Nucleus accumbens (tissue), 56 donors: ENCODE results near the gene CPTP.

Experiments
- DNase-seq, 56 donors: peaks; one replicate each; lab custom pipeline; 2025; lab: John Stamatoyannopoulos, UW

Gene CPTP

DNA sequence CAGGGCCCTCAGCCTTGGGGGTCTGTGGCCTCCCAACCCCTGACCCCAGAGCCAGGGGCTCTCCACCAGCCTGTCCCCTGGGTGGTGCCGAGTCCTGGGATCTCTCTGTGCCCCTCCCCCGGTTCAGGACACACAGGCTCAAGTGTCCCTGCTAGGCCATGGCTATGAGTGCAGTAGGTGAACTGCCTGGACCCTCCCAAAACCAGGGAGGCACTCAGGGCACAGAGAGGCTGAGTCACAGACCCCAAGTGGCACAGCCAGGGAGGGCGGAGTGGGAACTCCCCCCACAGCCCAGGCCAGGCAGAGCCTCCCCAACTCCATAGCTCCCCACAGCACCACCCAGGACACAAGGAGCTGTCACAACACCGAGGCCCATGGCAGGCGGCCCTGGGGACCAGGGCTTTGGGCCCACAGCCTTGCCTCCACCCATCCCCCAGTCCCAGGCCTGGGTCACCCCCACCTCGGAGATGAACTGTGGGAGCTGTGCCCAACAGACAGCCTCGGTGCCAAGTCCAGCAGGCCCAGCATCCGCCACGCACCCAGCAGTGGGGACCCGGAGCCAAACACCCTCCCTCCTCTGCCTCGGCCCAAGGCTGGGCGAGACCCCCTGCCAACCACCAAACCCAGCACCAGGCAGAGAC lies 21.4 kb downstream of the CPTP start:
- DNase-seq: peak in 12 of 56 donors; percentile 4 to 44 (median 24)

DNA sequence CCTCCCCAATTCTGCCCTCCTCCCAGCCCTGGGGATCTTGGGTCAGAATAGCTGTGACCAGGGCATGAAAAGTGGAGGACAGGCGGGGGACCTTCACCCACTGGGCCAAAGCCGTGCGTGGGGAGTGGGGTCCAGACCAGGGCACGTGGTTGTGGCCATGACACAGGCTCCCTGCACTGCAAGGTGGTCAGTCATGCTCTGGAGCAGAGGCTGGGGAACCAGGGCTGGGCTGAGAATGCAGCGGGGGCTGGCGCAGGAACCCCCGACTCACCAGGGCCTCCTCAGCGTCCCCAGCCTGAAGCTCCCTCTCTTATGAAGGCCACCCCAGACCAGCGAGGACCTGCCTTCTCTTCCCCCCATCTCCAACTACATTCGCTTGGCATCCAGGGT lies 21.9 kb downstream of the CPTP start:
- no peak for DNase-seq

DNA sequence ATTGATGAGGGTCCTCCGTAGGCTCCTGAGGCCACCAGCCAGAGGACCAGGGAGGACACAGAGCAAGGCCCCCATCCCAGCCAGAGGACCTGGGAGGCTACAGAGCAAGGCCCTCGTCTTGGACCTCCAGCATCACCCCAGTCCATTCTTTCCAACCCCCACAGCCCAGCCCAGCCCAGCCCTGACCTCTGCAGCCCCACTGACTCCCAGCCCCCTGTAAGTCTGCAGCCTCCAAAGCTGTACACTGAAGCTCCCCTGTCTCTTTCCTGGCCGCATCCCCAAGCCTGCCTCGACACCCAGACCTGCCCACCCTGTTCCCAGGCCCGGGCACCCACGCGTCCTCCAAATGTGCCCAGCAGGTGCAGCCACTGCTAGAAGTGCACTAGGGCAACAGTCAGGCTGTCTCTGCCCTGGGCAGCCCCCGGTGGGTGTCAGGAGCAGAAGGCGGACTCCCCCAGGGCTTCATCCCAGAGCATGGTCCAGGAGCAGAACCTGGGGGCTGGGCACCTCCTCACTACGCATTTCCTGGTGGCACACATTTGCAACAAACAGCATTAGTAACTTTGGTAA lies 22.5 kb downstream of the CPTP start:
- no peak for DNase-seq

DNA sequence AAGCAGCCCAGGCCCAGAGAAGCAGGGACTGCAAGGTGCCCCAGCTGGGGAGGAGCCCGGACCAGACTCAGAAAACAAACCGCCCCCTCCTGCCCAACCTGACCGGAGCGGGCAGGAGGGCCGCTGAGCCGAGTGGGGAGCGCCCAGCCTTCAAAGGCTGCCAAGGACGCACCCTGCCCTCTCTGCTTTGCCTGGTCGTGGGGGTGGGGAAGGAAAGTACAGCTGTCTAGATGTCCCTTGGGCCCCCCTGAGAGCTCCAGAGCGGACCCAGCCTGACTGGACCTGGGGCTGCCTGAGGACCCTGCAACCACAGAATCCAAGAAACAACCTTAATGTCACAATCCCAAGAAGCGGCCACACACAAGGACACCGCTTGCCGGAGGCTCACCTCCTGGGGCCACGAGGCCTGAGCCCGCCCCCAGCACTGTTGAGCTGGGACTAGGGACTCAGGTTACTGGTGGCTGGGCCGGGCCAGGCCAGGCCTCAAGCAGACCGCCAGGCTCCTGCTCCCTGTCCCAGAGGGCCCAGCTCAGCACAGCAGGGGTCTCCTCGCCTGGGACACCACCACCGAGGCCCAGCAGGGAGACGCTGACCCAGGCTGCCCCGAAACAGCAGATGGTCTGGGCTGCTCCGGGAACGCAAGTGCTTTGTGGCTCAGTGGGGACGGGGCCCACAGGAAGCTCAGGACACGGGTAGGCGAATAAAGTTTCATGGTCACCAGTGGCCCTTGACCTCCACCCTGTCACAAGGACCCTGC lies 23.2 kb downstream of the CPTP start:
- DNase-seq: no peak

DNA sequence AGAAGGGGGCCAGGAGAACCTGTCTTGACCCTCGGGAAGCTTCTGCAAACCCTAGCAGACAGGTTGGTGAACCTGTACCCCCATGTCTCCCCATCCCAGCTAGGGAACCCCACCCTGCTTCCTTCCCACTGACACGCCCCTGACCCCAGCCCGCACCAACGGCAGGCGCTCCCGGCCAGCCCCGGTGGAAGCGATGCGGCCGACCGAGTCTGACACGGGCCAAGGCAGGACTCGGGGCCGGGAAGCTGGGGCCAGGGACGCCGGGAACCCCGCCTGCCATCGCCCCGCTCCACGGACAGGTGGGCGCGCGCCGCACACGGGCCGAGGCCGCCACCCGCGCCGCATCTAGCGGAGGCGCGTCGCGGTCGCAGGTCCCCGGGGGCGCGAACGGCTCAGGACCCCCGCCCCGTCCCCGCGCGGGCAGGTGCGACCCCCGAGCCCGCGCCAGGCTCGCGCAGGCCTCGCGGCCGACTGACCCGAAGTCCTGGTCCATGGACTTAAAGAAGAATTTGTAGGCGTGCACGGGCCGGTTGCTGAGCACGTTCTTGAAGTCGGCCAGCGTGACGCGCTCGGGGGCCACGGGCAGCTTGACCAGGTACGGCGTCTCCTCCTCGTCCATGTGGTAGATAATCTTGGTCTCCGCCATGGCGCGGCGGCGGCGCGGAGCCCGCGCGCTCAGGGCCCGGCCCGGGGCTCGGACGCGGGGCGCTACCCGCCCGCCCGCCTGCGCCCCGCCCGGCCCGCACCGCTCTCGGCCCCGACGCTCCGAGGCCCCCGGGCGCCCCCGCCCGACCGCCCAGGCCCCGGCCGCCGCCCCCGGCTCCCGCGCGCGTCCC lies 24.0 kb downstream of the CPTP start:
- DNase-seq: peak in 5 of 56 donors; percentile 40 to 57 (median 49)

DNA sequence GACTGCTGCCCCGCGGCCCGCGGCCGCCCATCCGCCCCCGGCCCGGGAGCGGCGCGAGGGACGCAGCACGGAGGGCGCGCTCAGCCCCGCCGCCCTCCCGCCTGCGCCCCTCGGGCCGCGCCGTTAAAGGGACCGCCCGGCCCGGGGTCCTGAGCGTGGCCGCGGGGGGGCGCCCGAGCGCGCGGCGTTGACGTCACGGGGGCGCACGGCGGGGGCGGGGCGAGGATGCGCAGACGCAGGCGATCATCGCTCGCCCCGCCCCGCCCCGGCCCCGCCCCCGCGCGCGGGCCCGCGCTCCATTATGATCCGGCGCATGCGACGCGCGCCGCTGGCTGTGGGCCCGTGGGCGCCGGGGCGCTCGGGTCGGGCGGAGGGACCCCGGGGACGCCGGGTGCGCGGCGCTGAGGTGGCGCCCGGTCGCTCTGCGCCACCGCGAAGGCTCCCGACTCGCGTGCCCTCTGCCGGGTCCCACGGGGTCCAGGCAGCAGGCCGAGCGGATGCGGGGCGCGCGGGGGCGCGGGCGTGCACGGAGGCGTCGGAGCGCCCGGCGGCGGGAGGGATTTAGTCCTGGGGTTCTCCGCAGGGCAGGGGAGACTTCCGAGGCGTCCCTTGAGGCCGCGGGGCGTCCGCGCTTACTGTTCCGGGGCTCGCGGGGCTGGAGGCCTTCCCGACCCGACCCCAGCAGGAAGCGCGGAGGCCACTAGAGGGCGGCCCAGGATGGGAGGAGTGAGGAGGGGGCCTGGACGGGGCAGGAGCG lies 24.8 kb downstream of the CPTP start, which contains the start of gene DVL1:
Gene DVL1 (minus strand): TSS at position 163 of the 757 bp plus-strand sequence. CDS start 353 bp downstream, outside the sequence.
- DNase-seq: peak in 41 of 56 donors; percentile 33 to 81 (median 60)

DNA sequence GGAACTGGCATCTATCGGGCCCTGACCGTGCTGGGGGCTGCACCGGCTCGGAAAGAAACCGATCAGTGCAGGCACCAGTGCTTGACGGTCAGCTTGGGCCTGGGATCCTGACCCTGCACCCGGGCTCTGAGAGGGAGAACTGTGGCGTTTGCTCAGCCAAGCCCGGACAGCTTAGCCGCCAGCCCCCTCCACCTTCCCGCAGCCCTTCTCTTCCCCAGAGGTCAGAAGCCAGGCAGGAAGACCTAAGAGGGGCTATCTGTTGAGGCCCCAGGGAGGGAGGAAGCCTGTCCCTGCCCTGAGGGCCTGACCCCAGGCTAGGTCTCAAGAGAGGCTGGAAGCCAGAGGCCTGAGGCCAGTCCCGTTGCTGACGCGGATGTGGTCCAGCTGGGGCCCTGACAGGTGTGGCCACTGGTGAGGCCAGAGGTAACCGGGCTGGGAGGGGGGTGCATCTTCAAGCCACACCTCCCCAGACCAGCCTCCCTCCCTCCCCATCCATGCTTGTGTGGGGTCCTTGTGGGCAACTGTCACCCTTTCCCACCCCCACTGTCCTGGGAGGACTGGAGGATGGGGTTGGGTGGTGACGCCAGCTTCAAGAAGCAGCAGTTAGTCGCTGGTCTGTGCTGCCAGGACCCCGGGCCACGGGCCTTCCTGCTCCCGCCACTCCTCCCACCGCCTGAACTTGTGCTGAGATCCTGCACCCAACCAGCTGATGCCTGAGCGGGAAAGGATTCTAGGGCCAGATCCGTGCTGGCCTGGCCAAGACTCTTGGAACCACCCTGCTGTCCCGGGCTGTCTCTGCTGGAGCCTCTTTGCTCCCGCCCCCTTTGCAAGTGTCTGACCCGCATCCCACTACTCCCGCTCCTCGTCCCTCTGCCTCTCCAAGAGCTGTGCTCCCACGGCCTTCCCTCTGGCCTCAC lies 27.2 kb downstream of the CPTP start:
- no peak for DNase-seq

DNA sequence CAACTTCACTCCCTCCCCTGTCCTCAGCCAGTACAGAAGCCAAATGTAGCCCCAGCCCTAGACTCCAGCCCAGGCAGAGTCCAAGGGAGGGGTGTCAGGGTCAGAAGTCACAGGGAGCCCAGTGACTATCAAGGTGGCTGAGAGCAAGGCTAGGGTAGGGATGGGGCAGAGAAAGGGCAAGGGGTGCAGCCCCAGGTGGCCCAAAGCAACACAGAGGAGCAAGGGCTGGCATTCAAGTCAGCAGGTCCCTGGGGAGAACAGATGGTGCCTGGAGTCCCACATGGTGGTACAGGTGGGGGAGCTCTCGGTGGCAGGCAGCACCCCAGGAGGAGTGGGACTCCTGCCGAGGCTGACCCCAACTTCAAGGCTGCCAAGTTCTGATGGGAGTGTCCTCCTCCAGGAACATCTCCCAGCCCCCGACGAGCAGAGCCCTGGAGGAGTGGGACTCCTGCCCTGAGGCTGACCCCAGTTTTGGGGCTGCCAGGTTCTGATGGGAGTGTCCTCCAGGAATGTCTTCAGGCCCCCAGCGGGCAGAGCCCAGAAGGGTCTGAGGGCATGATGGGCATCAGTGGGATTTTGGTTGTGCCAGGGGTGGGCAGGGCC lies 28.3 kb downstream of the CPTP start:
- DNase-seq: no peak

DNA sequence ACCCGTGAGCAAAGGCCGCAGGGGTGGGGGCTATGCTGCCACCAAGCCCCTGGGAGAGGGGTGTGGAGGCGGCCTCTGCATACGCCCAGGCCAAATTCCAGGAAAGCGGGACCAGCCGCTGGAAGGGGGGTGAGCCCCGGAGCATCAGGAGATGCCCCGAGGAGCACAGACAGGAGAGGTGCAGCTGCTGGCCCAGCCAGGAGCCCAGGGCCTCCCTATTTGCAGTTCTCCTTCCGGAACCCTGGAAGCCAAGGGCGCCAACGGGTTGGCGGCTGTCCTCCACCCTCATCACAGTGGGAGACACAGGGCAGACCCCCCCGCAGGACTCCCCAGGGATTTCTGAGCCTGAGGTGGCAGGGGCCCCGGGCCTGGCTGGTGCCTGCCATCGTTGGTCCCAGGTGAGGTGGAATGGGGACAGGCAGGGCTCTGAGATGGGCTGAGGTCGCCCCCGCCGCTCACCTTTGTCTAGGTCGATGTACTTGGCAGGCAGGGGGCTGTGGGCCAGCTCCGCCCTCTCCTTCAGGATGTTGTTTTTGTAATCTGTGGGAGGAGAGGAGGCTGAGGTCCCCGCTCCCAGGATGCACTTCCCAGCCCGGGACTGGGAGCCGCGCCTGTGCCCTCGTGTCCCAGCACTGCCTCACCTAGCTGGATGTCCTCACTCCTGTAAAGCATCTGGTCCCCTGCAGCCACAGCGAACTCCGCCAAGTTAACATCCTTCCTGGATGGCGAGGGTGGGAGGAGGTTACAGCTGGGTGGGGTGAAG lies 29.0 kb downstream of the CPTP start:
- DNase-seq: no peak

DNA sequence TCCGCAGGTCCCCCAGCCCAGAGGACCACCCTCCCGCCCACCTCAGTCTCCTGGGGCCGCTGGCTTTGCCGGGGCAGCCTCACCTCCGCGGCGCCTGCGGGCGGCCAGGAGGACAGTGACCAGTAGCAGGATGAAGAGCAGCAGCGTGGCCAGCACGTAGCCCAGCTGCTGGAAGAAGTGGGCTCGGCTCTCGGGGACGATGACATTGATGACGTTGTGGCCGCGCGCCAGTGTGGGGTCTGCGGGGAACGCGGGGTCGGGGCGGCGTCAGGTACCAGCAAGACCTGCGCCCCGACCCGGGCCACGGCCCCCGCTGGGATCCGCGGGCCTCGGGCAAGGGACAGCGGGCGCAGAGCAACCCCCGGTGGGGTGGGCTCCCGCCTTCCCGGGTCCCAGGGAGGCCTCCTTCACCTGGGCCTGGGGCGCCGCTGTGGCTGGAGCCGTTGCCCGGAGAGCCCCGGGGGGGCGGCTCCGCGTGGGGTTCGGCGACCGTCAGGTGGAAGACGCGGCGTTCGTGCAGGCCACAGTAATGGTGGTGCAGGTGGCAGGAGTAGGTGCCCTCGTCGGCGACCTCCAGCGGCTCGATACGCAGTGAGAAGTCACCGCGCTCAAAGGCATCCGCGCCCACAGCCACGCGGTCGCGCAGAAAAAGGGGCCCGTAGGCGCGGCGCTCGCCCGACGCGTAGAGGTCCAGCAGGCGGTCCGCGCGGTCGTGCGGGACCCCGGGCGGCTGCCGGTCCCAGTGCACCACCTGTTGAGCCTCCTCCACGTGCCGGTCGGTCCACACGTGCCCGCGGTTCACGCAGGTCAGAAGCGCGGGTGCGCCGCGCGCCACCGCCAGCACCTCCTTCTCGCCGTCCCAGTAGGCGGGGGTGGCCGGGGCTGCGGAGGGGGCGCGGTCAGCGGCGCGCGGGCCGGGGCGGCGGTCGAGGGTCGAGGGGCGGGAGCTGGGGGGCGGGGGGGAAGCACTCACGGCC lies 30.0 kb downstream of the CPTP start:
- no peak for DNase-seq

DNA sequence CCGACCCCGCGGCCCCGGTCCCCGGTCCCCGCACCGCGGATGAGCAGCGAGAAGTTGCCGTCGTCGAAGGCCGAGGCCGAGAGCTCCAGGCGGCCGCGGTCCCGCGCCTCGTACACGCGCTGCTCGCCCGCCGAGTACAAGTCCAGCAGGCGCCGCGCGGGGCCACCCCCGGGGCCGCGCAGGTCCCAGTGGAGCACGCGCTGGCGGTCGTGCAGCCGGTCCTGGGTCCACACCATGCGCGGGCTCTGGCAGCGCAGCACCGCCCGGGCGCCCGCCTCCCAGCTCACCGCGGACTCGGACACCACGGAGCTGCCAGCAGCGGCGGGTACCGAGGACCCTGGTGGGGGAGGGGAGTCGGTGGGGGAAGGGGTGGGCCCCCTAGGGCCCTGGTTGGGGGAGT lies 30.8 kb downstream of the CPTP start:
- DNase-seq: no peak

DNA sequence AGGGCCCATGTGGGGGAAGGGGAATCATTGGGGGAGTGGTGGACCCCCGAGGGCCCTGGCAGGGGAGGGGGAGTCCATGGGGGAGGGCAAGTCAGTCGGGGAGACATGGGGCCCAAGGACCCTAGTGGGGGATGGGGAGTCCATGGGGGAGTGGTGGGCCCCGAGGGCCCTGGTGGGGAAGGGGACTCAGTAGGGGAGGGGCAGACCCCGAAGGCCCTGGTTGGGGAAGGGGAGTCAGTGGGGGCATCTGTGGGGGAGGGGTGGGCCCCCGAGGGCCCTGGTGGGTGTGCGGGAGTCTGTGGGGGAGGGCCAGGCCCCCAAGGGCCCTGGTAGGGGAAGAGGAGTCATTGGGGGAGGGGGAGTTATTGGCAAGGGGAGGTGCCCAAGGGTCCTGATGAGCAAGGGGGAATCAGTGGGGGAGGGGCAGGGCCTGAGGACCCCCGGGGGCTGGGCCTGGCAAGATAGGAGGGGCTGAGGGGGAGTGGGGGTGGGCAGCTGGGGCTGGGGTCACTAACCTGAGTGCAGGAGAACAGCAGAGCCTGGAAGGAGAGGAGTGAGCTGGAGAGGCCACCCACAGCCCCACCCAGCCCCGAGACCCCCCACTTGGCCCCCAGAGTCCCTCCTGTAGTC lies 31.7 kb downstream of the CPTP start:
- DNase-seq: no peak

DNA sequence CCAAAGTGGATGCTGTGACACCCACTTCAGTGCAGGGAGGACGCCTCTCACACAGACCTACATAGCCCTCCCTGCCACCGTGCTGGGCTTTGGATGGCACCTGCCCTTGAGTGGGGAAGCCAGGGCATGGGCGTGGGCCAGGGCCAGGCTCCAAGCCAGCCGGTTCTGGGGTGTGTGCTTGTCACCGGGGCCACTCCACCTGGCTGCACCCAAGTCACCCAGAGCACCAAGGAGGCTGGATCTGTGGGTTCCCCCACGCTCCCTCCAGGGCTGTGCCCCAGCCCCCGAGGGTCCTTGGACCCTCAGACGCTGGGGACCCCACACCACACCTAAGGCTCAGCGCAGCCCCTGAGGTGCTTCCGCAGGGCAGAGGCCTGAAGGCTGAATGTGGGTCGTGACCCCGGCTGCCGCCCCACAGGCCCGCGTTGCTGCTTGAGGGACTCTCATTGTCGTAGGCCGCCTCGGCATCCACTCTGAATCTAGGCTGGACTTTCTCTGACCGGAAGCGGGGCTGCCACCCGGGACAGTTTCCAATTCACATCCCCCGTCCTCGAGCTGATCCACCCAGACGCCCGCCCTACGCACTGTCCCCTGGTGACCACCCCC lies 32.3 kb downstream of the CPTP start:
- DNase-seq: no peak

DNA sequence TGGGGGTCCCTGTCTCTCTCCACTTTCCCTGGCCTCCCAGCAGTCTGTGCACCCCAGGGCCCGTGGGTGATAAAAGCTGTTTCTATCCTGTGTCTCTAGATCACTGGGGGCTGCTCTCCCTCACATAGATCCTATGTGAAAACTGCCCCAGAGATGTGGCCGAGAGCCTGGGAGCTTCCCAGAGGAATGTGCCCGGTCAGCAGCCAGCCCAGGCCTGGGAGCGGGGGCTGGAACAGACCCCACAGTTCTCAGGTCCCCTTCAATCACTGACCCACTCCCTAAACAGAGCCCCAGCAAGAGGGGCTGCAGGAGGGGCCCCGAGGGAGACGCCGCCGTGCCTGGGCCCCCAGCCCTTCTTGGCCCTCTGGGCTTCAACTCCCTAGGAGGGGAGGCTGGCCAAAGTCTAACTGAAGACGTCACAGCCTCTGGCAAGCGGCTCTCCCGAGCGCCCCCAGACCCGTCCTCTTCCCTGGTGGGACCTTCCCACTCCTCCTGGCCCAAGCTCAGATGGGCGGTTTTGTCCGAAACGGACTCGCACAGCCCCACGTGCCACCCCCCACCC lies 33.4 kb downstream of the CPTP start:
- DNase-seq: no peak
